GM23248 (cell line): ENCODE data around the gene TAGLN2. TPM values are rescaled to one million over a fixed set of nuclear protein-coding genes. Genes with fewer than 3 reads are reported as not detected.
A peak's percentile ranks its signal among the peaks of the same experiment; 100 is the strongest.

ENCODE experiments used
- DNase-seq: peaks from one replicate; pipeline ENCODE4 v3.0.0-alpha.2; 2015
- H2AFZ ChIP-seq: fragments of 200-600 bp; sonication (generic); 2 replicates; pipeline ENCODE4 v1.6.1; 2016; ENCODE audit warnings: antibody characterized with exemption
- H3F3A ChIP-seq: fragments of 200-600 bp; sonication (generic); 2 replicates; pipeline ENCODE4 v1.6.1; 2016; ENCODE audit warnings: mild to moderate bottlenecking, antibody characterized with exemption, mixed run types; ENCODE audit not compliant: insufficient read depth
- H3K27ac ChIP-seq: fragments of 200-600 bp; sonication (generic); 2 replicates; pipeline ENCODE4 v1.5.1; 2016; ENCODE audit warnings: mild to moderate bottlenecking
- H3K27me3 ChIP-seq: fragments of 200-600 bp; sonication (generic); replicated peaks from 2 replicates; pipeline ENCODE4 v1.6.1; 2016; ENCODE audit warnings: mild to moderate bottlenecking; ENCODE audit not compliant: insufficient read depth
- H3K36me3 ChIP-seq: fragments of 200-600 bp; sonication (generic); 2 replicates; pipeline ENCODE4 v1.6.1; 2016; ENCODE audit warnings: low read depth, mild to moderate bottlenecking
- H3K4me1 ChIP-seq: fragments of 200-600 bp; sonication (generic); 2 replicates; pipeline ENCODE4 v1.6.1; 2016; ENCODE audit warnings: mild to moderate bottlenecking; ENCODE audit not compliant: insufficient read depth
- H3K4me2 ChIP-seq: fragments of 200-600 bp; sonication (generic); one replicate; pipeline ENCODE4 v1.6.1; 2016; ENCODE audit warnings: mild to moderate bottlenecking; ENCODE audit not compliant: unreplicated experiment
- H3K4me3 ChIP-seq: fragments of 200-600 bp; sonication (generic); 2 replicates; pipeline ENCODE4 v1.5.1; 2016; ENCODE audit warnings: mild to moderate bottlenecking
- H3K79me2 ChIP-seq: fragments of 200-600 bp; sonication (generic); 2 replicates; pipeline ENCODE4 v1.6.1; 2016; ENCODE audit warnings: mild to moderate bottlenecking; ENCODE audit not compliant: insufficient read depth
- H3K9ac ChIP-seq: fragments of 200-600 bp; sonication (generic); 2 replicates; pipeline ENCODE4 v1.6.1; 2016; ENCODE audit warnings: mild to moderate bottlenecking
- H3K9me2 ChIP-seq: fragments of 200-600 bp; sonication (generic); 2 replicates; pipeline ENCODE4 v1.6.1; 2016; ENCODE audit warnings: mixed run types, mild to moderate bottlenecking, moderate library complexity; ENCODE audit not compliant: insufficient read depth
- H3K9me3 ChIP-seq: fragments of 200-600 bp; sonication (generic); one replicate; pipeline ENCODE4 v1.6.1; 2017; ENCODE audit warnings: low read depth
- H4K20me1 ChIP-seq: fragments of 200-600 bp; sonication (generic); 2 replicates; pipeline ENCODE4 v1.6.0; 2016; ENCODE audit not compliant: insufficient read depth
- EZH2 ChIP-seq: fragments of 200-600 bp; sonication (generic); IDR thresholded peaks from 2 replicates; pipeline ENCODE4 v1.6.1; 2018; ENCODE audit warnings: antibody characterized with exemption, mild to moderate bottlenecking; ENCODE audit not compliant: insufficient read depth, poor library complexity, severe bottlenecking
- EZH2phosphoT487 ChIP-seq: fragments of 200-600 bp; sonication (generic); IDR thresholded peaks from 2 replicates; pipeline ENCODE4 v1.6.1; 2018; ENCODE audit warnings: antibody characterized with exemption, moderate library complexity, mild to moderate bottlenecking, low read depth; ENCODE audit not compliant: insufficient read depth
- WGBS, 2 experiments: methylation state at CpG; one replicate each; pipeline ENCODE4 v1.1.6; 2015 to 2017; ENCODE audit warnings: low lambda C conversion rate in 2 of 2, low coverage in 1 of 2; ENCODE audit errors: missing lambda C conversion rate in 2 of 2; 5-methylcytosine and 5-hydroxymethylcytosine counted together
- in situ Hi-C: fragments of 300-500 bp; cut with MboI; formaldehyde crosslinking; loops from 2 replicates; pipeline ENCODE4 v1.15.0; 2020
- polyA plus RNA-seq: library from polyadenylated mRNA; unstranded; fragments of >200 nt; fragmentation: Nextera tagmentation; extraction: Ambion mirVana; gene quantifications from 2 replicates; pipeline ENCODE4 v1.2.1, GENCODE V29; 2016
- total RNA-seq: library from RNA; depleted of rRNA; stranded (reverse); fragments of >200 nt; shearing (Covaris generic); gene quantifications from 2 replicates; pipeline ENCODE4 v1.2.3, GENCODE V29; 2014

TAGLN2 gene
- total and polyA plus RNA-seq, 2 experiments from 2014 or later: 400 to 692 TPM

DNA sequence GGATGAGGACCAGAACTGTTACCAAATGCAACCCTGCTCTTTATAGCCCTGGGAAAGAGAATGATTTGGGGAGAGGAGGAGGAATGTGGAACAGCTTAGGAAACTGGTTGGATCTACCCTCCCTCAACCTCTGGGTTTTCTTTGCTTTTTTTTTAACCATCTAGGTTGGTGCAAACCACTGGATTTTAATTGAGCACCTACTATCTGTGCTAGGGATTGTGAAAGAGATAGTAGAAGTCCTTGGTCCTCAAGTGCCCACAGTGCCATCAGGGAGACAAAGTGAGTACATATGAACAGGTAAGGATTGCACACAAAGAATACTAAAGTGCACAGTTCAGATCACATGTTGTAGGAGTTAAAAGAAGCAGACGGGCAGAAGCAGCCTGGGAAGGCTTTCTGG, 4.7 kb downstream of the TAGLN2 start:
- Histone ChIP-seq H3K4me3 (no peak overlapping the region), H3K27me3 (no peaks in the 10 kb centered on the region), H3K79me2 (peaks cover 58% of the 10 kb centered on the region), H3K9me2 (no peaks in the 10 kb centered on the region), H2AFZ (no peak overlapping the region), H3K36me3 (peaks cover 20% of the 10 kb centered on the region), H3K9ac (no peak overlapping the region), H3K4me1 (peaks cover 53% of the 10 kb centered on the region), H3F3A (peaks cover 42% of the 10 kb centered on the region), H4K20me1 (no peaks in the 10 kb centered on the region), H3K9me3 (no peaks in the 10 kb centered on the region), H3K4me2 (no peak overlapping the region), H3K27ac (no peak overlapping the region)
- TF ChIP-seq EZH2: no peak
- in situ Hi-C loops: no loop called here
- DNase-seq: no peak
- WGBS, 2 experiments: 52 to 58% methylated on average over 1 of the region's 1 CpG

DNA sequence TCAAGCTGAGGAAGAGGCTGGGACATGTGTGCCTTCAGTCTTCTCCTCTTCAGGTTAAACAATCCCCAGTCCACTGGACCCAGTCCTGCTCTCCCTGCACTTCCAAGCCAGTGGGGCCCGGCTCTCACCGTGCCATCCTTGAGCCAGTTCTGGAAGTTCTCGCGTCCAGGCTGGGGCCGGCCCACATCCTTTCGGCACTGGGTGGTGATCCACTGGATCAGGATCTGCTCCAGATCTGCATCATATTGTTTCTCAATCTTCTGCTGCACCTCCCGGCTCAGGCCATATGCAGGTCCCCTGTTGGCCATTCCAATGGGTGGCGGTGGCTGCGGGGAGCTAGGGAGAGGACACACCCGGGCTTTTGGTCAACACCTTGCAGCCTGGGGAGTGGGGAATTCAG, 5.1 kb downstream of the TAGLN2 start:
- Histone ChIP-seq H3K4me1 (peaks cover 55% of the 10 kb centered on the region), H3K9ac (no peak overlapping the region), H3K9me2 (no peaks in the 10 kb centered on the region), H3K9me3 (no peaks in the 10 kb centered on the region), H3K79me2 (peaks cover 58% of the 10 kb centered on the region), H3F3A (peaks cover 42% of the 10 kb centered on the region), H4K20me1 (no peaks in the 10 kb centered on the region), H3K27me3 (no peaks in the 10 kb centered on the region), H3K4me3 (no peak overlapping the region), H3K27ac (no peak overlapping the region), H2AFZ (no peak overlapping the region), H3K36me3 (peaks cover 20% of the 10 kb centered on the region), H3K4me2 (no peak overlapping the region)
- WGBS, 2 experiments: 74 to 77% methylated on average over 10 of the region's 10 CpGs
- in situ Hi-C loops: no loop called here
- no peak for TF ChIP-seq EZH2phosphoT487
- no peak for DNase-seq

DNA sequence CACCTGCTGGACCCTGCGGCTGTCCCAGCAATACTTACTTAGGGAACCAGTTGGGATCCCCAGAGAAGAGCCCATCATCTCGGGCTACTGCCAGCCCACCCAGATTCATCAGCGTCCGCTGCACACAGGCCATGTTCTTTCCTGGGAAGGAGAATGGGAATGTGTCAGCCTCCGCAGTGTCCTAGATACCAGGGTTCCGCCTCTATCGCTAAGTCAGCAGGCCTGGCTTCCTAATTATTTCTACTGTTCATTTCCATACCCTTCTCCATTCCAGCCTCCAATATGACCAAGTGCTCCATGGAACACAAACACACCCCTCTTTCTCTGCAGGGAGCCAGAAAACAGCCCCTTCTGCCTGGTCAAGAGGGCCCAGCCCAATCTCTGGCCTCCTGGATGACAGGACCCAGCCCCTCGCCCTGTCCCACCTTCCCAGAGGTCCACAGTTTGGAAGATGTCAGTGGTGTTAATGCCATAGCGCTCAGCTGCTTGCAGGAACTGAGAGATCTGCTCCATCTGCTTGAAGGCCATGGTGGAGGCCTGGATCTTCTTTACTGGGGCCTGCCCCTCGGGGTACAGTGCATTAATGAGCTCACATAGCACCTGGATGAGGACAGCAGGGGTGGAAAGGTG, 6.0 kb downstream of the TAGLN2 start:
- Histone ChIP-seq H3K4me2 (no peak overlapping the region), H4K20me1 (no peaks in the 10 kb centered on the region), H3F3A (peaks cover 42% of the 10 kb centered on the region), H3K4me1 (peaks cover 55% of the 10 kb centered on the region), H2AFZ (no peak overlapping the region), H3K9me2 (no peaks in the 10 kb centered on the region), H3K9ac (no peak overlapping the region), H3K79me2 (peaks cover 57% of the 10 kb centered on the region), H3K9me3 (no peaks in the 10 kb centered on the region), H3K4me3 (no peak overlapping the region), H3K27ac (no peak overlapping the region), H3K27me3 (no peaks in the 10 kb centered on the region), H3K36me3 (peaks cover 20% of the 10 kb centered on the region)
- 92 to 93% methylated on average over 10 of the region's 10 CpGs for whole genome bisulfite sequencing, 2 experiments
- no peak for TF ChIP-seq EZH2phosphoT487
- DNase-seq: no peak
- in situ Hi-C loops: no loop called here

DNA sequence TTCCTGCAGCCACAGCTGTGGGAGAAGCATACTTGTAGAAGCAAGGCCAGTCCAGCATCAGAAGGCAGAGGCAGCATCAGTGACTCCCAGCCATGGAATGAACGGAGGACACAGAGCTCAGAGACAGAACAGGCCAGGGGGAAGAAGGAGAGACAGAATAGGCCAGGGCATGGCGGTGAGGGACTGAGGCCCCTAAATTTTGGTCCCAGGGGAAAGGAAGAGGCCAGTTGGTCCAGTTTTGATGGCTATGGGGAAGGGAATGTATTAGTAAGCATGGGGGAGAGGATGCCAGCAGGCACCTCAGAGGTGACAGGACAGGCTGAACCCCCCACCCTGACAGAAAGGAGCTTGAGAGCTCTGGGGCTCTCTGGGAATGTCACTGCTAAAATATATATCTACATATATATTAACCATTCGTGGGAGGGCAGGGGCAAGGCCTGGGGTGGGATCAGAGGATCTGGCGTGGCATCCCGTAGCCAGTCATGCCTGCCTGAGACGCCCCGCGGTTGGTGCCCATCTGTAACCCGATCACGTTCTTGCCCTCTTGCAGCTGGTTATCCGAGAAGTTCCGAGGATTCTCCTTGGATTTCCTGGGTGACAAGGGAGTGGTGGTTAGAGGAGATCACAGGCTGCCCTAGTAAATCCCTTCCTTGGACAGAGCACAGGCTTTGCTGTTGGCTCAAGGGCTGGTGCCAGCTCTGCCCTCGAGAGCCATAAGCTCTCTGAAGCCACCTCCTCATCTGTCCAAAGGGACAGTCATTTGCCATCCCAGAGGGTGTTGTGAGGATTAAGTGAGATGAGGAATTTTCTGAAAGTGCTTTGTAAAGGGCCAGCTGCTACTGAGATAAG, 6.7 kb downstream of the TAGLN2 start:
- Histone ChIP-seq H3K4me1 (peaks cover 55% of the 10 kb centered on the region), H3K4me2 (no peak overlapping the region), H3K27ac (peak overlapping the region; percentile 37), H3K79me2 (peaks cover 49% of the 10 kb centered on the region), H2AFZ (no peak overlapping the region), H3K4me3 (no peak overlapping the region), H3K36me3 (peaks cover 20% of the 10 kb centered on the region), H3K27me3 (no peaks in the 10 kb centered on the region), H3K9me2 (no peaks in the 10 kb centered on the region), H4K20me1 (no peaks in the 10 kb centered on the region), H3K9ac (no peak overlapping the region), H3F3A (peaks cover 42% of the 10 kb centered on the region), H3K9me3 (no peaks in the 10 kb centered on the region)
- 74 to 78% methylated on average over 13 of the region's 13 CpGs for WGBS, 2 experiments
- DNase-seq: peak; percentile 49
- in situ Hi-C loops: no loop called here
- no peak for TF ChIP-seq EZH2phosphoT487
- TF ChIP-seq EZH2: no peak
